SU-DHL-6 (cell line): ENCODE measurements around the gene USP43.

Source experiments
- CTCF ChIP-seq: fragments of 200-600 bp; sonication (generic); IDR thresholded peaks from one replicate; pipeline ENCODE4 v1.5.1; 2017; ENCODE audit warnings: antibody characterized with exemption, mild to moderate bottlenecking, low read length, moderate library complexity; ENCODE audit not compliant: insufficient read depth, poor library complexity, severe bottlenecking
- EZH2phosphoT487 ChIP-seq: fragments of 200-600 bp; sonication (generic), shearing (Covaris generic); conservative IDR thresholded peaks from 2 replicates; pipeline ENCODE4 v1.6.1; 2018; ENCODE audit warnings: mild to moderate bottlenecking, antibody characterized with exemption, low read length, moderate library complexity, mixed read lengths

DNA sequence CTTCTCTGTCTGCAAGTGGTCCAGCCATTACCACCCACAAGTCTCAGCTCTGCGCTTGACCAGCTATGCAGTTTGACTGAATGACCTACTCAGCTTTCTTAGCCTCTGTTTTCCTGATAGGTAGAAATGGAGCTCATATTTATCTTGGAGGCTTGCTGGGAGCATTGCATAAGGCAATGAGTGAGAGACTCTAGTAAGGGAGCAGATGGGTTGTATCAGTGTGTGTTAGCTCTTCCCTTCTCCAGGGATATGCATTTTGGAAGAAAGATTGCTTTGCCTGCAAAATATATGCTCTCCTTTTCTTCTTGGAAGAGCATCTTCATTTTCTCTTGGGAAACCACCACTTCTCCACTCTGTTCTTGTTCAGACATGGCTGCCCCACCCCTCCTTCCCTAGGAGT lies 120.0 kb downstream of the USP43 start:
- TF ChIP-seq CTCF (no peak), EZH2phosphoT487 (no peak)
